Hematopoietic multipotent progenitor cell treated with erythropoietin and hydrocortisone succinate and interleukin-3 and kit ligand, for 6 days (in vitro differentiated cells): ENCODE data around the gene RNF212.
"Not testable (repeated sequence)": the region's sequence is repeated elsewhere in the genome, so short reads cannot be mapped to it uniquely, and the experiment has no call there.

Experiments used
- DNase-seq: peaks from one replicate; pipeline ENCODE4 v3.0.0-alpha.2; 2015

RNF212 gene

GRCh38 chr4:1047976-1048772, 65.2 kb downstream of the RNF212 start:
- no peak for DNase-seq

GRCh38 chr4:1047106-1047975, 66.0 kb downstream of the RNF212 start:
- DNase-seq, result no peak

- DNase-seq, result not testable (repeated sequence)
These were observed 66.8 kb downstream of the RNF212 start for GRCh38 chr4:1046581-1047011.

- DNase-seq, result no peak
These were observed 67.7 kb downstream of the RNF212 start for GRCh38 chr4:1045595-1046201.

- no peak for DNase-seq
These were observed 68.2 kb downstream of the RNF212 start for GRCh38 chr4:1045193-1045594.

GRCh38 chr4:1044469-1045192, 68.7 kb downstream of the RNF212 start:
- no peak for DNase-seq

- DNase-seq, result peak; percentile 33
These were observed 69.5 kb downstream of the RNF212 start for GRCh38 chr4:1043651-1044468.

- no peak for DNase-seq
These were observed 70.2 kb downstream of the RNF212 start for GRCh38 chr4:1043162-1043561.

- DNase-seq, result no peak
These were observed 70.9 kb downstream of the RNF212 start for GRCh38 chr4:1042352-1043055.

GRCh38 chr4:1041936-1042330, 71.4 kb downstream of the RNF212 start:
- DNase-seq, result no peak

GRCh38 chr4:1041147-1041935, 72.0 kb downstream of the RNF212 start:
- DNase-seq, result no peak

GRCh38 chr4:1040344-1041146, 72.8 kb downstream of the RNF212 start:
- no peak for DNase-seq

GRCh38 chr4:1039493-1040343, 73.6 kb downstream of the RNF212 start:
- DNase-seq, result no peak

- DNase-seq, result no peak
These were observed 74.3 kb downstream of the RNF212 start for GRCh38 chr4:1038948-1039492.

- DNase-seq, result no peak
These were observed 76.2 kb downstream of the RNF212 start for GRCh38 chr4:1036976-1037810.

- no peak for DNase-seq
These were observed 77.3 kb downstream of the RNF212 start for GRCh38 chr4:1036095-1036494.

GRCh38 chr4:1035510-1035909, 77.9 kb downstream of the RNF212 start:
- DNase-seq, result no peak
